Stimulated activated CD8-positive, alpha-beta memory T cell treated with anti-CD3 and anti-CD28 coated beads, Interleukin-7, amount 100 ng/mL, for 24 hours (primary cell): ENCODE data around the gene MAN2B2.

ENCODE experiments used
- DNase-seq: peaks from one replicate; pipeline ENCODE4 v3.0.0-alpha.2; 2020; ENCODE audit warnings: low read depth

MAN2B2 gene

DNA sequence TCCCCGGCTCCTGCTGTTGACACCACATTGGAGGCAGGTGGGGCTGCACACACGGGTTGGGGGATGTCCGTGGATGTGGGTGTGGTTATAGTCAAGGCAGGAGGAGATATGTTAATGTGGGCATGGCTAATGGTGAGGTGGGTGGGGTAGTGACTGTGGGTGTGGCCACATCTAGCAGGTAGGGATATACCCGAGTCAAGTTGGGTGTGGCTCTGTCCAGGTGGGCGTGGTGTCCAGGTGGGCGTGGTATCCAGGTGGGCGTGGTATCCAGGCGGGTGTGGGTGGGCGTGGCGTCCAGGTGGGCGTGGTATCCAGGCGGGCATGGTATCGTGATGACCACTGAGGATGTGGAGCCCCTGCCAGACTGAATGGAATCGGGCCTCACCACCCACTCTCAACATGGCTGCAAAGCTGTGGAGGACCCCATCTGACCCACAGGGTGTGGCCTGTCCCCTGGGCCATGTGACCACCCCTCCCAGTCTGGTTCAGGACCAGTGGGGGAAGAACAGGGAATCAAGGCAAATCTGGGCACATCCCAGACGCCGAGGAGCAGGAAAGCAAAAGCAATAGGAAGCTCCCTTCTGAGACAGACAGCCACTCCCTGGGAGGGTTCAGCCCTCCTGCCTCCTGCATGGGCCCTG, 21.0 kb downstream of the MAN2B2 start:
- DNase-seq, result no peak

DNA sequence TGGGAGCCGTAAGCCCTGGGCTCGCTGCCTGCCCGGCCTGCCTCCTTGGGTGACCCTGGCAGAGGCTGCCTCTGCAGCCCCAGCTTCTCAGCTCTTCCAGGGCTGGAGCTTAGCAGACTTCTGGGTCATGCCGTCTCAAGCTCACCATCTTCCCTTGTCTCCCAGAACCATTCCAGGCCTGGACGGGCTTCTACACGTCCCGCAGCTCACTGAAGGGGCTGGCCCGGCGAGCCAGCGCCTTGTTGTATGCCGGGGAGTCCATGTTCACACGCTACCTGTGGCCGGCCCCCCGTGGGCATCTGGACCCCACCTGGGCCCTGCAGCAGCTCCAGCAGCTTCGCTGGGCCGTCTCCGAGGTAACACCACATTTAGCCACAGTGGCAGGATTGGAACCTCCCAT, 22.0 kb downstream of the MAN2B2 start:
- DNase-seq, result no peak

DNA sequence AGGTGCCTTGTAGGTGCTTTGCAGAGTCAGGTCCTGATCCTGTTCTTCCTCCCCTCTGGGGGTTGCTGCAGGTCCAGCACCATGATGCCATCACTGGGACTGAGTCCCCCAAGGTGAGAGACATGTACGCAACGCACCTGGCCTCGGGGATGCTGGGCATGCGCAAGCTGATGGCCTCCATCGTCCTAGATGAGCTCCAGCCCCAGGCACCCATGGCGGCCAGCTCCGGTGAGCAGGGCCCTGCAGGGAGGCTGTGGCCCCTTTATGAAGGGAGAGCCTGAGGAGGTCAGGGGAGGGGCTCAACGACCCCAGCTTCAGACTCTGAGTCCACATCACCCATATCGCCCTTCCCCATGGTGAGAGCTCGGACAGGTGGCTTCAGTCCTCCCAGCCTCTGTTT, 23.1 kb downstream of the MAN2B2 start:
- DNase-seq, result no peak

DNA sequence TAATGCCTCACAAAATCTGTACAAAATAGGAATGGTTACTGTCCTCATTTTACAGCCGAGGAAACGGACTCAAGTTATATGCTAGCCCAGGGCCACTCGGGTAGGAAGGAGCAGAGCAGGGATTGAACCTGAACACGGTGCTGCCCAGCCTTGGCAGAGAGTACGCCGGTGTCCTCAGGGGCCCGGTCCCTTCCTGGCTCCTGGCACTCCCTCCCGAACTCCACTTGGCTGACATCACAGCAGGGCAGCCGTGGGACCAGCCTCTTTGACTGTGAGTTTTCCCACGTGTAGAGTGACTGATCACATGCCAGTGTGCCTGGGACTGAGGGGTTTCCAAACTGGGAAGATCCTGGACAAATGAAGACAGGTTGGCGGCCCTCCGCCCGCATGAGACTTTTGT, 23.7 kb downstream of the MAN2B2 start:
- DNase-seq, result no peak

DNA sequence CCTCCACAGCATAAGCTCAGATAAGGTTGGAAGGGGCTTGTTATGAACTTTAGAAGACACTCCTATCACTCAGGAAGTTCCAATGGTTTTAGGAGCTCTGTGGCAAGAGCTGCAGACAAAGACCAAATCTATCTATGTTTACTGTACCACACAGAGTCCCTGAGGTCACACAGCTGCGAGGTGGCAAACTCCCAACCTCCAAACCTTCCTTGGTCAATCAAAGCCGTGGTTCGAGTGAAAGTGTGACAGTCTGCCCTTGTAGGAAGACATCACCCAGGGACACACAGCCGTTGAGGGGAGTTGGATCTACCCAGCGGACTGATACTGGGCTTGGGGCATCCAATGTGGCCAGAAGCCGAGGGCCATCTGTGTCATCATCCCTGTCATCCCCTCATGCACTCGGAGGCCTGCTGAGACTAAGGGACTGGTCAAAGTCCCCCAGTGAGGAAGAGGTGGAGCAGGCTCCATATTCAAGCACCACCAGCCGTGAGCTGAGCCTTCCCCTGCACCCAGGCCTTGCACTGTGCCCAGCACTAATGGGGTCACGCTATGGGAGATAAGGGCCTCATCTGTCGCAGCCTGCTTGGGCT, 26.8 kb downstream of the MAN2B2 start:
- no peak for DNase-seq

DNA sequence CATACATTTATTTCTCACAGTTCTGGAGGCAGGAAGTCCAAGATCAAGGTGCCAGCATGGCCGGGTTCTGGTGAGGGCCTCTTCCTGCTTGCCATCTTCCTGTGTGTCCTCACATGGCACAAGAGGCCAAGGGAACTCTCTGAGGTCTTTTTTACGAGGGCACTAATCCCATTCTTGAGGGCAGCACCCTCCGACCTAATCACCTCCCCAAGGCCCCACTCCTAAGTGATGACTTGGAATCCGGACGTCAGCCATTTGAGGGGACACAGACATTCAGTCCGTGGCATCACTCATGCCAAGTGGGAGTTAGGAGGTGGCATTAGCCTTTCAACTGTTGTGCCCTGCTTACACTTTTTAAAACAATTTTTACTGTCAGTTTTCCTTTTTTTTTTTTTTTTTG, 27.3 kb downstream of the MAN2B2 start:
- no peak for DNase-seq

DNA sequence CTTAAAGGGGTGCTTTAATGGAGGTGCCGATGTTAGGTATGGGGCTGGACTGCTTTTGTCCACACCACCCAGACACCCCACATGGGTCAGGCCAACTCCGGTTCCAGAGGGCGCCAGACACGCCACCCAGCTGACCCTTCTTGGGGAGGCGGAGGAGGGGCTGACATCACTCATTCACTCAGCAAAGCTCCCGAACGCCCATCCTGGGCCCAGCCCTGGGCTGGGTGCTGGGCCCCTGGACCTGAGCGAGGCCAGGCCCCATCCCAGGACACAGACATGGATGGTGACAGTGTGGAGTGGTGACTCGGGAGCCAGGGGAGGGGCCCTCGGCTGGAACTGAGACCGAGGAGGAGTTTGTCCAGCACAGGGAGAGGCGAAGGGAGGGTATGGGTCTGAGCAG, 28.1 kb downstream of the MAN2B2 start:
- no peak for DNase-seq

DNA sequence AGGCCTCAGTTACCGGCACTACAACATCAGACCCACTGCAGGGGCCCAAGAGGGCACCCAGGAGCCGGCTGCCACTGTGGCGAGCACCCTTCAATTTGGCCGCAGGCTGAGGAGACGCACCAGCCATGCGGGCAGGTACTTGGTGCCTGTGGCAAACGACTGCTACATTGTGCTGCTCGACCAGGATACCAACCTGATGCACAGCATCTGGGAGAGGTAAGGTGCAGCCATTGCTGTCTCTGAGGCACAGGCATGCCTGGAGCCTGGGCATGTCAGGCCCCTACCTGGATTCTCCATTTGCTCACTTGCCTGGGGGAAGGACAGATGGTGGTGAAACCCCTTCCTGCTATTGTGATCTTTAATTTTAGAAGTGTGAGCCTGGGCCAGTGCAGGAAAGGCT, 30.1 kb downstream of the MAN2B2 start:
- no peak for DNase-seq

DNA sequence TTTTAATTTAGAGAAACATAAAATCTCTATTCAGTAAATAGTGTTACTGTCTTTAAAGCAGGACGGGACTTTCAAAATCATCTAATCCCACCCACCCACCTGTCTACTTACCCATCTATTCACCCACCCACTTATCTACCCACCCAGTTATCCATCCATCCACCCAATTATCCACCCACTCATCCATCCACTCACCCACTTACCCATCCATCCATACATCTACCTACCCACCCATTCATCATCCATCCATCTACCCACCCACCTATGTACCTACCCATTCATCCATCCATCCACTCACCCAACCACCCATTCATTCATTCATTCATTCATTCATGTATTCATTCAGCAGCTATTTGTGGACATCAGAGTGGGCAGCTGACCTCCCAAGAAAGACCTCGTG, 30.6 kb downstream of the MAN2B2 start:
- no peak for DNase-seq

DNA sequence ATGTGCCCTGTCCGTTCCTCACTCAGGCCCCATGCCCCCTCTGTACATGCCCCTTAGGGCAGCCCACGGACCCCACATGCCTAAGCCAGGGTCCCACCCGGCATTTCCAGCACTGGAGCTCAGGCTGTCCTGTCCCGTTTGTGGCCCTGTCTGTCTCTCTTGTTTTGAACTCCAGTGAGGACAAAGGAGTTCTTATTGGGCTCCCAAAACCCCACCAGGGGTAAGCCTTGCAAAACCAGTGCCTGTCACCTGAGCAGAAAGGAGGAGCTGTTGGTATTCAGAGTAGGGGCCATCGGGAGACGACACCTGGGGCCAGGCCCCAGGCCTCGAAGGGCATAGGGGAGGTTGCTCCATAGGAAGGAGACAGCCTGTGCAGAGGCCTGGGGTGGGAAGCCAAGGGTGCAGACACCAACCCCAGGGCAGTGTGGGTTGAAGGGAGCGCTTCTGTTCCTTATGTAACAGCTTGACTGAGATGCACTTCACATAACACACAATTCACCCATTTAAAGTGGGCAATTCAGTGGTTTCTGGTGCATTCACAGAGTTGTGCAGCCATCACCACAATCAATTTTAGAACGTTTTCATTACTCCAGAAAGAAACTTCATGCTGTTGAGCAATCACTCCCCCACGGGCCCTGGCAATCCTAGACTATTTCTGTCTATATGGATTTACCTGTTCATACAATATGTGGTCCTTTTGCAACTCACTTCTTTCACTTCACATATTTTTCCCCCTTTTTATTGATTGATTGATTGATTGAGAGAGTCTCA, 31.7 kb downstream of the MAN2B2 start:
- DNase-seq, result no peak

DNA sequence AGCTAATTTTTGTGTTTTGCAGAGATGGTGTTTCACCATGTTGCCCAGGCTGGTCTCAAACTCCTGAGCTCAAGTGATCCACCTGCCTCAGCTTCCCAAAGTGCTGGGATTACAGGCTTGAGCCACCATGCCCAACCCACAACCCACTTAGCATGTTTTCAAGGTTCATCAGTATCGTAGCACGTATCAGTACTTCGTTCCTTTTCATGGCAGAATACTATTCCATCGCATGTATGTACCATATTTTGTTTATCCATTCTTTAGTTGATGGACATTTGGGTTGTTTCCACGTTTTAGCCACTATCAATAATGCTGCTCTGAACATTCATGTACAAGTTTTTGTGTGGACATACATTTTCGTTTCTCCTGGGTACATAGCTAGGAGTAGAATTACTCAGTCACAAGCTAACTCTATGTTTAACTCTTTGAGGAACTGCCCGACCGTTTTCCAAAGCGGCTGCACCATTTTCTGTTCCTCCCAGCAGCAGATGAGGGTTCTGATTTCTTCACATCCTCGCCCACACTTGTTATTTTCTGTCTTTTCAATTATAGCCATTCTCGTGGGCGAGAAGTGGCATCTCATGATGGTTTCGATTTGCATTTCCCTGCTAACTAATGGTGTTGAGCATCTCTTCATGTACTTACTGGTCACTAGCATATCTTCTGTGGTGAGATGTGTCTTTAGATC, 32.5 kb downstream of the MAN2B2 start:
- no peak for DNase-seq

DNA sequence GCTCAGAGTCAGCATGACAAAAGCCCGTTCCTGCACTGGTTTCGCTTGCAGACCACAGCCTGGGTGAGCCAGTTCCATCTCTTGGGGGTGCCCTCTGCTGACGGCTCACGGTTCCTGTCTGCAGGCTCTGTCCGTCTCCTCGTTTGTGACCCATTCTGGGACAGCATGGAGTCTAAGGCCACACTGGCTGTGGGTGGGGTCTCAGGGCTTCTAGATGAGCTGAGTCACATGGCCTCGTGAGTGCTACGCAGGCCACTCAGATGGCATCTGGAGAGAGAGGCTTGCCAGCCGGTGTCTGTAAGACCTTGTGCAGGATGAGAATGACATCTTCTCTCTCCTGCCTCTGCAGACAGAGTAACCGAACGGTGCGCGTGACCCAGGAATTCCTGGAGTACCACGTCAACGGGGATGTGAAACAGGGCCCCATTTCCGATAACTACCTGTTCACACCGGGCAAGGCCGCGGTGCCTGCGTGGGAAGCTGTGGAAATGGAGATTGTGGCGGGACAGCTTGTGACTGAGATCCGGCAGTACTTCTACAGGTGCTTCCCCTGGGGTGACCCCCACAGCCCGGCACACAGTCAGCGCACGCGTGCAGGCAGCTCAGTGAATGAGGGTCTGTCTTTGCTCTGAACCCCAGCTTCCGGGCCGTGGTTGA, 33.9 kb downstream of the MAN2B2 start:
- no peak for DNase-seq

DNA sequence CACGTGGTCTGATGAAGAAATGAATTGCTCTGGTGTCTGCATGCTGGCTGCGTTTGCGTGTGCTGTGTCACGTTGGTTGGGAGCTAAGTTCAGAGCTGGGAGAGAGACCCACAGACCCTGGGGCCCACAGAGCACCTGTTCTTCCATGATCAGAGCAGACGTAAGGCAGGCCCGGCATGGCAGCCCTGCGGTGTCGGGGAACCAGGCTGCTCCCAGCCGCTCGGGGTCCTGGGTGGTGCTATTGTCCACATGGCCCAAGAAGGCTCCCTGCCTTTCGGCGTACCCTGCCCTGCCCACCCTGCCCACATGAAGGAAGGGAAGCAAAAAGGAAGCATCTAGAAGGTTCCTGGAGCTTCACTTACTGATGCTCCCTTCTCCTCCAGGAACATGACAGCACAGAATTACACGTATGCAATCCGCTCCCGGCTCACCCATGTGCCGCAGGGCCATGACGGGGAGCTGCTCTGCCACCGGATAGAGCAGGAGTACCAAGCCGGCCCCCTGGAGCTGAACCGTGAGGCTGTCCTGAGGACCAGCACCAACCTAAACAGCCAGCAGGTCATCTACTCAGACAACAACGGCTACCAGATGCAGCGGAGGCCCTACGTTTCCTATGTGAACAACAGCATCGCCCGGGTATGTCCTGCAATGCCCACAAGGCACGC, 34.6 kb downstream of the MAN2B2 start:
- no peak for DNase-seq

DNA sequence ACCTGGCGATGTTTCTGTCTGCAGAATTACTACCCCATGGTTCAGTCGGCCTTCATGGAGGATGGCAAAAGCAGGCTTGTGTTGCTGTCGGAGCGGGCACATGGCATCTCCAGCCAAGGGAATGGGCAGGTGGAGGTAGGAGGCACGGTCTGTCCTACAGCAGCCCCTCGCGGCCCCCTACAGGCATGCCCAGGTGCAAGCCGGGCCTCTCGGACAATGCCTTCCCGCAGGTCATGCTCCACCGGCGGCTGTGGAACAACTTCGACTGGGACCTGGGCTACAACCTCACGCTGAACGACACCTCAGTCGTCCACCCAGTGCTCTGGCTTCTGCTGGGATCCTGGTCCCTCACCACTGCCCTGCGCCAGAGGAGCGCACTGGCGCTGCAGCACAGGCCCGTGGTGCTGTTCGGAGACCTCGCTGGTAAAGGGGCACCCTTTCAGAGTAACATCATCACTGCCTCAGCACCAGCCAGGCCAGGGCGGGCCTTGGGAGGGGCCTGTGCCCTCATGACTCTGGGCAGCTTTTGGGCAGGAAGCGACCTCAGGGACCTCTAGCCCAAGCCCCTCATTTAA, 36.0 kb downstream of the MAN2B2 start:
- DNase-seq, result no peak

DNA sequence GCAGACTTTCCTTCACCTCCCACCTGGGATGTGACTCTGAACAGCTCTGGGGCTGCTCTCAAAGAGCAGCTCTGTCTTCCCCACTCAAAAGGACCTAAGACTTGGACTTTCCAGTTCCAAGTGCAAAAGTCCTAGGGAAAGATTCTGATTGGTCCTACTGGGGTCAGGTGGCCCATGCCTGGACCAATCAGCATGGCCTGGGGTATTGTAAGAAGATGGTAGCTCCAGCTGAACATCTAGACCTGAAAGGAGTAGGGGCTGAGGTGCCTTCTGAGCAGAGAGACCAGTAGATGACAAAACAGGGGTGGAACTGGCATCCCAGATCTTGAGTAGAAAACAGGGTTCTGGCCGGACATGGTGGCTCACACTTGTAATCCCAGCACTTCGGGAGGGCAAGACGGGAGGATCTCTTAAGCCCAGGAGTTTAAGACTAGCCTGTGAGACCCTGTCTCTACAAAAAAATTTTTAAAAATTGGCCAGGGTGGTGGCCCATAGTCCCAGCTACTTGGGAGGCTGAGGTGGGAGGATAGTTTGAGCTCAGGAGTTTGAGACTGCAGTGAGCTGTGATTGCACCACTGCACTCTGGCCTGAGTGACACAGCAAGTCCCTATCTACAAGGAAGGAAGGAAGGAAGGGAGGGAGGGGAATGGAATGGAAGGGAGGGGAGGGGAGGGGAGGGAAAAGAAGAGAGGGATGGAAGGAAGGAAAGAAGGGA, 38.1 kb downstream of the MAN2B2 start:
- no peak for DNase-seq

DNA sequence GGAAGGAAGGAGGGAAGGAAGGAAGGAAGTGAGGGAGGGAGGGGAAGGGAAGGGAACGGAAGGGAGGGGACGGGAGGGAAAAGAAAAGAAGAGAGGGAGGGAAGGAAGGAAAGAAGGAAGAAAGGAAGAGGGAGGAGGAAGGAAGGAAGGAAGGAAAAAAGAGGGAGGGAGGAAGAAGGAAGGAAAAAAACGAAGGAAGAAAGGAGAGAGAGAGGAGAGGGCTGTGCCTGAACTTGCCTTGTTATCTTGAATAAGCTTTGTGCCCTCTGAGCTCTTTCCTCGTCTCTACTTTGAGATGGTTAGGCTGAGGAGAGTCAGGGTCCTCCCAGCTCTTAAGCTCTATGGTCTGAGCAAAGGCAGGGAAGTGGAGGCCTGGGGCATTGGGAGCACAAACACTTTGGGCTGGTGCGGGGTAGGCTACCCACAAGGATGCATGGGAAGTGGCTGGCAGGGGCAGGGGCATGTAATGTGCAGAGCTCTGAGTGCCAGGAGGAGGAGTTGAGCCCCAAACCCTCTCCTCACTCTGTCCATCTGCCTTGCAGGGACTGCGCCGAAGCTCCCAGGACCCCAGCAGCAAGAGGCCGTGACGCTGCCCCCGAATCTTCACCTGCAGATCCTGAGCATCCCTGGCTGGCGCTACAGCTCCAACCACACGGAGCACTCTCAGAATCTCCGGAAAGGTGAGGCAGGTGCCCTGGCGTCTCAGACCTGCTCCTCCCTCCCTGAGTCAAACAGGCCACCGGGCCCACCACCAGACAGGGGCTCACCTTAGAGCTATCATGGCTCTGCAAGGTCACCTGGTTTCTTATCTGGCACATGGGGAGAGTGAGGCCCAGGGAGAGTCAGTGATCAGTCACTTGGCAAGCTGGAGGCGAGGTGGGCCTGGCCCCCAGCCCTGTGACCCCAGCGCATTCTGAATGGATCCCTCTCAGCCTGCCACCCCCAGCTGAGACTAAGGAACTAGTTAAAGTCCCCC, 39.0 kb downstream of the MAN2B2 start:
- no peak for DNase-seq

DNA sequence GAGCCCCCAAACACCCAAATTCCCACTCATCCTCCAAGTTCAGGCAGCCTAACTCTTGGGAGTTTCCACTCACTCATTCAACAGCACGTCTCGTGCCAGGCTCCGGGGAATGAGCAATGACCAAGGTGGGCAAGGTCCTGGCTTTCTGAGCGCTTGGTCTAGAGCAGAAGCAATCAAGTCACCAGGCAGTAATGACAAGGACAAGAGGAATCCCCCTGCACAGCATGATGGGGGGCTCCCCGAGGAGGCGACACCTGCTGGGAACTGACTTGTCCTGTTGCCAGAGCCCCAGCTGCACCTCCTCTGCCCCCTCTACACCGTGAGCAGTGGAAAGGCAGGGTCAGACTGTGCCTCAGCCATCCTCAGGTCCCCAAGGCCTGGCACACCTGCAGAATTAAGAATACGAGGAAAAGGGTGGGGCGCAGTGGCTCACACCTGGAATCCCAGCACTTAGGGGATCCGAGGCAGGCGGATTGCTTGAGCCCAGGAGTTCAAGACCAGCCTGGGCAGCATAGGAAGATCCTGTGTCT, 39.8 kb downstream of the MAN2B2 start:
- DNase-seq, result no peak

DNA sequence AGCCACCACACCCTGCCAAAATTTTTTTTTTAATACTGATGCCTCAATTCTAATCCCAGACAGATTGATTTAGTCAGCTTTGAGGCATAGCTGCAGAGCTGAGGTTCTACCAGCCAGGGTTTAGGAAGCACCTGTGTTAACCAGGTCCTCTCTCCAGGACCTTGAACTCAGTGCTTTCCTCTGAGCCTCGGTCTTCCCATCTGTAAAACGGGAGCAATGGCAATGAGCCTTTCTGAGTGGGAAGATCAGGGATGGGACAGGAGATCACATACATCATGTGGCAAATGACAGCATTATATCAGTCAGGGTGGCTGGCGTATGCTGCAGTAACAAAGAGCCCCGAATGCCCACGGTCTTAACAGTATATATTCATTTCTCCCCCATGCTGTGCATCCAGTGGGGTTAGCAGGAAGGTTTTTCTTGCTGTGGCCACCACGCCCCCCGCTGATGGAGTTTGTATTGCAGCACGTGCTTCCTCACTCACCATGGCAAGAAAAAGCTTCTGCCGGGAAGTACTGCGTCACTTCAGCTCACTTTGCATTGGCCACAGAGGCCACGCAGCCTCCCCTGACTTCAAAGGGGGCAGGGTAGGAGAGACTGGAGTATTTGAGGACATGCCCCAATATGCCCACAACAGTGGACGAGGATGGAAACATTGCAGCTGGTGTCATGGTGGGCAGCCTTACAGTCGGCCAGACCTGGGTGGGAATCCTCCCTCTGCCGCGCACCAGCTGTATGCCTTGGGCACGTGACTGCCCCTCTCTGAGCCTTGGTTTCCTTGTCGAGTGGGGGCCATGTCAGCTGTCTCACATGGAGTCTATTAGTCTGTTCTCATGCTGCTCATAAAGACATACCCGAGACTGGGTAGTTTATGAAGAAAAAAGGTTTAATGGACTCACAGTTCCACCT, 41.4 kb downstream of the MAN2B2 start:
- DNase-seq, result no peak
